CD4-positive, alpha-beta memory T cell (primary cell): ENCODE data around the gene OR1D2. TPM values are rescaled to one million over a fixed set of nuclear protein-coding genes. Genes with fewer than 3 reads are reported as not detected.
A peak's percentile ranks its signal among the peaks of the same experiment; 100 is the strongest.

Source experiments
- CTCF ChIA-PET: fragments of 350-600 bp; sonication (Branson Sonifier 250); formaldehyde crosslinking; loops from one replicate; lab custom pipeline; 2021; ENCODE audit warnings: inconsistent platforms; ENCODE audit not compliant: partially characterized antibody; lab: Charles Lee
- POLR2A ChIA-PET: fragments of 350-600 bp; sonication (Branson Sonifier 250); formaldehyde crosslinking; loops from one replicate; lab custom pipeline; 2021; ENCODE audit not compliant: partially characterized antibody; lab: Charles Lee
- DNase-seq, 5 donors: peaks; one replicate each; pipeline versions ENCODE4 v3.0.0 to v3.0.0-alpha.2; 2020 to 2022; ENCODE audit warnings: mixed read lengths in 1 of 5
- H3K27ac ChIP-seq: one replicate; pipeline ENCODE4 v1.7.0; 2013; ENCODE audit warnings: low read depth, low read length
- H3K27me3 ChIP-seq: 2 replicates; pipeline ENCODE4 v1.7.0; 2013; ENCODE audit warnings: mild to moderate bottlenecking, low read length, moderate library complexity; ENCODE audit not compliant: insufficient read depth
- H3K36me3 ChIP-seq: 2 replicates; pipeline ENCODE4 v1.7.0; 2013; ENCODE audit warnings: mild to moderate bottlenecking, low read length, moderate library complexity; ENCODE audit not compliant: insufficient read depth
- H3K4me1 ChIP-seq: 2 replicates; pipeline ENCODE4 v1.7.0; 2013; ENCODE audit warnings: mild to moderate bottlenecking, low read length, moderate library complexity; ENCODE audit not compliant: insufficient read depth
- H3K4me3 ChIP-seq, 2 donors: one replicate each; pipeline ENCODE4 v1.7.0; 2013; ENCODE audit warnings: low read length in 2 of 2, mild to moderate bottlenecking in 1 of 2
- H3K9me3 ChIP-seq, 2 donors: one replicate each; pipeline ENCODE4 v1.7.0; 2013; ENCODE audit warnings: low read length in 2 of 2, control low read depth in 1 of 2; ENCODE audit not compliant: control insufficient read depth in 1 of 2
- H3K27ac Mint-ChIP-seq, 7 donors: one replicate each; pipeline ENCODE4 v1.8.0; 2020 to 2021; ENCODE audit warnings: mixed read lengths in 7 of 7, mild to moderate bottlenecking in 6 of 7, inconsistent platforms in 3 of 7, moderate library complexity in 3 of 7
- H3K27me3 Mint-ChIP-seq, 2 donors: one replicate each; pipeline ENCODE4 v1.8.0; 2020 to 2021; ENCODE audit warnings: mixed read lengths in 2 of 2
- H3K36me3 Mint-ChIP-seq, 2 donors: one replicate each; pipeline ENCODE4 v1.8.0; 2020 to 2021; ENCODE audit warnings: mixed read lengths in 2 of 2, inconsistent platforms in 1 of 2, mild to moderate bottlenecking in 1 of 2
- H3K4me1 Mint-ChIP-seq, 4 donors: one replicate each; pipeline ENCODE4 v1.8.0; 2020 to 2021; ENCODE audit warnings: mixed read lengths in 4 of 4, mild to moderate bottlenecking in 1 of 4
- H3K4me3 Mint-ChIP-seq, 8 donors: one replicate each; pipeline ENCODE4 v1.8.0; 2020 to 2021; ENCODE audit warnings: mixed read lengths in 8 of 8, mild to moderate bottlenecking in 7 of 8, moderate library complexity in 6 of 8, inconsistent platforms in 3 of 8
- H3K9me3 Mint-ChIP-seq, 8 donors: one replicate each; pipeline ENCODE4 v1.8.0; 2020 to 2021; ENCODE audit warnings: mixed read lengths in 8 of 8, mild to moderate bottlenecking in 5 of 8, inconsistent platforms in 3 of 8, moderate library complexity in 1 of 8
- intact Hi-C: fragments of 100-400 bp; cut with micrococcal nuclease; formaldehyde crosslinking; loops from one replicate; pipeline ENCODE4 v1.15.1; 2023
- polyA plus RNA-seq, 2 donors: library from polyadenylated mRNA; unstranded; fragments of 300-500 nt; fragmentation: Illumina TruSeq; gene quantifications; one replicate each; pipeline ENCODE4 v1.2.3, GENCODE V29; 2021
- total RNA-seq, 2 experiments: library from RNA; stranded (reverse); gene quantifications; one replicate each; pipeline ENCODE4 v1.2.3, GENCODE V29; 2021

Gene OR1D2
- total and polyA plus RNA-seq, 4 experiments from 2014 or later, result not detected

- no peaks in the 10 kb centered on the region for H3K27me3 ChIP-seq
- no peak for DNase-seq
- H3K27ac ChIP-seq, result no peak overlapping the region
- Mint-ChIP-seq H3K4me3 (peak overlapping the region in 1 of 8 donors; percentile 35), H3K27ac (peak overlapping the region in 2 of 7 donors; percentile 53 to 75), H3K4me1 (peaks cover 5 to 13% (median 10%) of the 10 kb centered on the region in 4 donors), H3K36me3 (peaks cover 4 to 5% of the 10 kb centered on the region in 2 donors), H3K9me3 (peaks cover 0 to 18% (median 11%) of the 10 kb centered on the region in 8 donors), H3K27me3 (peaks cover 0 to 3% of the 10 kb centered on the region in 2 donors)
- intact Hi-C loops, result no loop called here
- no peaks in the 10 kb centered on the region for H3K36me3 ChIP-seq
- CTCF ChIA-PET, result interaction anchor here (0.7 to 1.3 kb wide), 2 partner anchors 10 to 24 kb away, joined by 3 to 7 read pairs; no protein-coding TSS in a partner anchor
- no peak overlapping the region for H3K4me3 ChIP-seq
- peaks cover 10% of the 10 kb centered on the region for H3K4me1 ChIP-seq
- POLR2A ChIA-PET, result interaction anchor here (2.0 kb wide), 1 partner anchor 10 kb away, joined by 10 read pairs; no protein-coding TSS in a partner anchor
- H3K9me3 ChIP-seq, result no peaks in the 10 kb centered on the region
These were observed 65.3 kb downstream of the OR1D2 start for GRCh38 chr17:3038941-3039340.

Other genes starting within 250 kb of the OR1D2 start
- not detected for gene OR1D5, start 40.8 kb downstream of the OR1D2 start, total RNA-seq
- not detected for gene OR1D5, start 40.8 kb downstream of the OR1D2 start, polyA plus RNA-seq
- not detected for gene OR1G1, start 23.1 kb upstream of the OR1D2 start, total RNA-seq
- gene OR1G1, start 23.1 kb upstream of the OR1D2 start, polyA plus RNA-seq, result not detected
- gene OR1A2, start 93.1 kb upstream of the OR1D2 start, total RNA-seq, result not detected
- not detected for gene OR1A2, start 93.1 kb upstream of the OR1D2 start, polyA plus RNA-seq
- not detected for gene OR1A1, start 103.2 kb upstream of the OR1D2 start, total RNA-seq
- not detected for gene OR1A1, start 103.2 kb upstream of the OR1D2 start, polyA plus RNA-seq
- under 1 TPM; 0.23 to 0.53 TPM for gene OR3A1, start 193.9 kb upstream of the OR1D2 start, total RNA-seq
- not detected for gene OR3A1, start 193.9 kb upstream of the OR1D2 start, polyA plus RNA-seq